ENCODE data around the gene LRRC15.

The LRRC15 gene

DNA sequence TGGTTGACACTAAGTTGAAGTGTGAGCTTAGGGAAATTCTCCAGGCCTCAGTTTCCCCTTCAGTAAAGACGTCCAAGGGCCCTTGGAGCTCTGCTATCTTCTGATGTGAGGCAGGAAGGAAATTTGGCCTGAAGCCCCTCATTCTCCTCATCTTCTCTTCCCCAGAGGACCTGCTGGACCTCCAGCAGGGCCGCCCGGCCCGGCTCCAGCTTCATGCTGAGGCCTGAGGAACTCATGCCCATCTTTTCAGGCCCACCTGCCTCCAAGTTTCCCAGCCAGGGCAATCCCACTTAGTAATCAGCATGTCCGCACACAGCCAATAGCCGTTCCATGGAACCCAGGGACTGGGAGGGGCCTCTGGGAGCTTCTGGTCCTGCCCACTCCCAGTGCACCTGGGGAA, 4.0 kb downstream of the LRRC15 start:
- Mint-ChIP-seq H3K4me1 (ENCODE audit: low read depth) (no peaks in the 10 kb centered on the region), H3K36me3 (ENCODE audit: low read depth) (no peaks in the 10 kb centered on the region), H3K4me3 (no peak overlapping the region), H3K9me3 (no peaks in the 10 kb centered on the region), H3K27ac (no peak overlapping the region), H3K27me3 (peaks cover 27% of the 10 kb centered on the region)
- intact Hi-C loops (cut with micrococcal nuclease), result no loop called here

- Mint-ChIP-seq H3K4me1 (ENCODE audit: low read depth) (no peaks in the 10 kb centered on the region), H3K27me3 (peaks cover 24% of the 10 kb centered on the region), H3K27ac (no peak overlapping the region), H3K4me3 (no peak overlapping the region), H3K9me3 (no peaks in the 10 kb centered on the region), H3K36me3 (ENCODE audit: low read depth) (no peaks in the 10 kb centered on the region)
- intact Hi-C loops (cut with micrococcal nuclease), result no loop called here
These were observed 4.7 kb downstream of the LRRC15 start for GRCh38 chr3:194364652-194365434.

- intact Hi-C loops (cut with micrococcal nuclease), result no loop called here
- no peaks in the 10 kb centered on the region for H3K36me3 Mint-ChIP-seq (ENCODE audit: low read depth)
- no peaks in the 10 kb centered on the region for H3K9me3 Mint-ChIP-seq
- no peak overlapping the region for H3K4me3 Mint-ChIP-seq
- H3K27ac Mint-ChIP-seq, result no peak overlapping the region
- no peaks in the 10 kb centered on the region for H3K4me1 Mint-ChIP-seq (ENCODE audit: low read depth)
- peaks cover 20% of the 10 kb centered on the region for H3K27me3 Mint-ChIP-seq
These were observed 5.3 kb downstream of the LRRC15 start for GRCh38 chr3:194364314-194364651.

DNA sequence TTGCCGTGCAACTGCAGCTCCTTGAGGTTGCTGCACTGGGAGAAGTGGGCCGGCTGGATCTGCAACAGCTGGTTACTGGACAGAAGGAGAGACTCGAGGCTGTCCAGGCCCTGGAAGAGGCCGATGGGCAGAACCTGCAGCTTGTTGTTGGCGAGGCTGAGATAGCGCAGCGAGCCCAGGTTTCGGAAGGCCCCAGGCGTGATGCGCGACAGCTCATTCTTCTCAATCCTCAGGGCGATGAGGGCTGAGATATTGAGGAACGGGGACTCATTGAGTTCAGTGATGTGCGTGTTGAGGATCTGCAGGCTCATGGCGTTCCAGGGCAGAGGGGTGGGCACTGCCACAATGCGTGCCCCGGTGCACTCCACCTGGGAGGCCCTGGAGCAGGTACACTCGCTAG, 9.0 kb downstream of the LRRC15 start:
- H3K27ac Mint-ChIP-seq, result no peak overlapping the region
- H3K4me1 Mint-ChIP-seq (ENCODE audit: low read depth), result no peaks in the 10 kb centered on the region
- H3K9me3 Mint-ChIP-seq, result no peaks in the 10 kb centered on the region
- H3K27me3 Mint-ChIP-seq, result peaks cover 15% of the 10 kb centered on the region
- H3K36me3 Mint-ChIP-seq (ENCODE audit: low read depth), result no peaks in the 10 kb centered on the region
- intact Hi-C loops (cut with micrococcal nuclease), result no loop called here
- H3K4me3 Mint-ChIP-seq, result no peak overlapping the region

GRCh38 chr3:194357681-194358080, 11.9 kb downstream of the LRRC15 start:
- Mint-ChIP-seq H3K36me3 (ENCODE audit: low read depth) (no peaks in the 10 kb centered on the region), H3K9me3 (no peaks in the 10 kb centered on the region), H3K4me3 (no peak overlapping the region), H3K27me3 (peaks cover 14% of the 10 kb centered on the region), H3K4me1 (ENCODE audit: low read depth) (no peaks in the 10 kb centered on the region), H3K27ac (no peak overlapping the region)
- intact Hi-C loops (cut with micrococcal nuclease), result no loop called here

GRCh38 chr3:194355379-194355778, 14.2 kb downstream of the LRRC15 start:
- intact Hi-C loops (cut with micrococcal nuclease), result no loop called here
- Mint-ChIP-seq H3K4me1 (ENCODE audit: low read depth) (no peaks in the 10 kb centered on the region), H3K9me3 (no peaks in the 10 kb centered on the region), H3K4me3 (no peak overlapping the region), H3K27ac (no peak overlapping the region), H3K27me3 (peaks cover 12% of the 10 kb centered on the region), H3K36me3 (ENCODE audit: low read depth) (no peaks in the 10 kb centered on the region)

DNA sequence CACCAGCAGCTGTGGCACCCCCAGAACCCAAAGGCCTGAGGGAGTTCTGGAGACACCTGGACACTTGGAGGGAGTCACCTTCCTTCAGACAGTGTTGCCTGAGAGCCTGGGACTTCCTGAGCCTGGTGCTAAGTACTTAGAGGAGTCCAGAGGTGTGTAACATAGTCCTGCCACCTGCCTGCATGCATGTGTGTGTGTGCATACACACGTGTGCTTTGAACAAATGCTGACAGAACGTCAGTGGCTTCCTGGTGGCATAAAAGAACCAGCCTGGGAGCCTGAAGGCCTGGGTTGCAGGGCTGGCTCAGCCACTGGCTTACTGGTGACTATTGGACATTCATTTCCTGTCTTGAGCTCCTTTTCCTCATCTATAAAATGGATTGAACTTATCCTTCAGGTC, 15.2 kb downstream of the LRRC15 start:
- intact Hi-C loops (cut with micrococcal nuclease), result no loop called here
- H3K27ac Mint-ChIP-seq, result no peak overlapping the region

DNA sequence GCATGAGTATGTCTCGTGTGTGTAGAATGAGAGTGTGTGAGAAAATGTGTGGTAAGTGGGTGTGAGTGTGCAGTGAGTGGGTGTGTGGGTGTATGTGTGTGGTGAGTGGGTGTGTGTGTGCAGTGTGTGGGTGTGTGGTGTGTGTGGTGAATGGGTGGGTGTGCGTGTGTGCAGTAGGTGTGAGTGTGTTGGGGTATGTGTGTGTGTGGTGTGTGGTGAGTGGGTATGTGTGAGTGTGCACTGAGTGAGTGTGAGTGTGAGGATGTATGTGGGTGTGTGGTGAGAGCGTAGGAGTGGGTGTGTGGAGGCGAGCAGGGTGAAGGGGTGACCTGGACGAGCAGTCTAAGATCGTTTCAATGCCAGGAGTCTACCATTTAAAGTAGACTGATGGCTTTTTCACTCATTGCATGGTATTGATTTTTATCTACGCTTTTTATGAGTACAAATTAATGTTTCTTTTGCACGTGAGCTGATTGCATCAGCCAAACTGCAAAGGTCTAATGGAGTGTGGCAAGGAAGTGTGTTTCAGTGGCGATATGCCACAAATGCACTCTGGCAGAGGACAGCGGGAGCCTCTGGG, 16.8 kb downstream of the LRRC15 start:
- Mint-ChIP-seq H3K4me1 (ENCODE audit: low read depth) (no peaks in the 10 kb centered on the region), H3K27me3 (no peaks in the 10 kb centered on the region), H3K4me3 (no peak overlapping the region), H3K27ac (no peak overlapping the region), H3K36me3 (ENCODE audit: low read depth) (no peaks in the 10 kb centered on the region), H3K9me3 (no peaks in the 10 kb centered on the region)
- intact Hi-C loops (cut with micrococcal nuclease), result no loop called here

More for the DNA sequence above, 15.2 kb downstream of the LRRC15 start:
- no peak overlapping the region for H3K4me3 Mint-ChIP-seq
- no peaks in the 10 kb centered on the region for H3K9me3 Mint-ChIP-seq
- H3K27me3 Mint-ChIP-seq, result peaks cover 8% of the 10 kb centered on the region
- no peaks in the 10 kb centered on the region for H3K36me3 Mint-ChIP-seq (ENCODE audit: low read depth)
- H3K4me1 Mint-ChIP-seq (ENCODE audit: low read depth), result no peaks in the 10 kb centered on the region

DNA sequence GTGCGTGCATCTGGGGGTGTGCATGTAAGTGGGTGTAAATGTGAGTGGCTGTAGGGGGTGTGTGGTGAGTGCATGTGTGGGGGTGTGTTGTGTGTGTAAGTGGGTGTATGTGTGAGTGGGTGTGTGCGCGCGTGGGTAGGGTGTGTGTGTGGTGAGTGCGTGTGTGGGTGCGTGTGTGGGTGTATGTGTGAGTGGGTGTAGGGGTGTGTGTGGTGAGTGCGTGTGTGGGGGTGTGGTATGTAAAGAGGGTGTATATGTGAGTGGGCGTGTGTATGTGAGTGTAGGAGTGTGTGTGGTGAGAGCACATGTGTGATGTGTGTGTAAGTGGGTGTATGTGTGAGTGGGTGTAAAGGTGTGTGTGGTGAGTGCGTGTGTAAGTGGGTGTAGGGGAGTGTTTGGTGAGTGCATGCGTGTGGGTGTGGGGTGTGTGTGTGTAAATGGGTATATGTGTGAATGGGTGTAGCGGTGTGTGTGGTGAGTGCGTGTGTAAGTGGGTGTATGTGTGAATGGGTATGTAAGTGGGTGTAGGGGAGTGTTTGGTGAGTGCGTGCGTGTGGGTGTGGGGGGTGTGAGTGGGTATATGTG, 17.5 kb downstream of the LRRC15 start:
- no peaks in the 10 kb centered on the region for H3K4me1 Mint-ChIP-seq (ENCODE audit: low read depth)
- no peaks in the 10 kb centered on the region for H3K9me3 Mint-ChIP-seq
- H3K4me3 Mint-ChIP-seq, result no peak overlapping the region
- H3K36me3 Mint-ChIP-seq (ENCODE audit: low read depth), result no peaks in the 10 kb centered on the region
- no peaks in the 10 kb centered on the region for H3K27me3 Mint-ChIP-seq
- intact Hi-C loops (cut with micrococcal nuclease), result no loop called here
- no peak overlapping the region for H3K27ac Mint-ChIP-seq

DNA sequence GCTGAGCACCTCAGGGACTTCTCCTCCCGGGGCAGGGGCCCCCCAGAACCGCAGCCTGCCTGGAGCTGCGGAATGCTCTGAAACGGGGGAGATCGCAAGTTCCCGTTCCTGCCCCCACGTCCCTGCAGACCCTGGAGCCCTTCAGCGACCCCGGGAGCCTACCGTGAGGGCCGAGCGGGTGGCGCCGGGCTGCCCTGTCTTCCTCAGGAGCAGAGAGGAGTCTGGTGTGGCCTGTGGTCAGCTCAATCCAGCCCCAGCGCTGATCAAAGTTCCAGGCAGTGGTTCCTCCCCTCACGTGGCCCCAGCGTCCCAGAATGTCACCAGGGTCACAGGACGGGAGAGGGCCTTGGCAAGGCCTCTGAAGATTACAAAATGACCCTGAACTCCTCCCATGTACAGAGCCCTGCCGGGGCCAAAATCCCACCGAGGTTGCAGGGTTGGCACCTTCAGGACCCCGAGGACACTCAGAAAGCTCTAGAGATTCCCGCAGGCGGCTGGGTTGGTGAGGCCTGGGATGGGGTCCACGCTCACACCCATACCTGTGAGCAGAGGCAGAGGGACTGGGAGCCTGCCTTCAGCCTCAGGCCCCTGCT, 18.4 kb downstream of the LRRC15 start, which contains the start of gene CPN2:
TSS of gene CPN2 (minus strand) at position 249 of the 593 bp plus-strand sequence. CDS start 8,626 bp downstream, outside the sequence.
- Mint-ChIP-seq H3K9me3 (no peaks in the 10 kb centered on the region), H3K4me3 (no peak within 1 kb of the TSS), H3K4me1 (ENCODE audit: low read depth) (no peaks in the 10 kb centered on the region), H3K27me3 (peaks cover 1% of the 10 kb centered on the region), H3K36me3 (ENCODE audit: low read depth) (no peaks in the 10 kb centered on the region), H3K27ac (no peak within 1 kb of the TSS)
- intact Hi-C loops (cut with micrococcal nuclease), result no loop called here

DNA sequence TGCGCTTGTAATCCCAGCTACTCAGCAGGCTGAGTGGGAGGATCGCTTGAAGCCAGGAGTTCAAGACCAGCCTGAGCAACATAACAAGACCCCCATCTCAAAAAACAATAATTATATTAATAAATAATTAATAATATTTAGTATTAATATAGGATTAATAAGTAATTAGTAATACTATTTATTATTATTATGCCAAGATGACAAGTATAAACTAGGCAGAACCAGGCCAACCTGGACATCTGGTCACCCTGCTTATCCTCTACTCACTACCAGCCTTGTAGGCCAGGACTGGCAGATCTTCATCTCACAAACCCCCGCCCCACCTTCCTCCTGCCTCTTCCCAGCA, 18.8 kb downstream of the LRRC15 start:
- H3K36me3 Mint-ChIP-seq (ENCODE audit: low read depth), result no peaks in the 10 kb centered on the region
- H3K4me1 Mint-ChIP-seq (ENCODE audit: low read depth), result no peaks in the 10 kb centered on the region
- no peaks in the 10 kb centered on the region for H3K9me3 Mint-ChIP-seq
- H3K27me3 Mint-ChIP-seq, result peaks cover 1% of the 10 kb centered on the region
- H3K27ac Mint-ChIP-seq, result no peak overlapping the region
- H3K4me3 Mint-ChIP-seq, result no peak overlapping the region
- intact Hi-C loops (cut with micrococcal nuclease), result no loop called here

- intact Hi-C loops (cut with micrococcal nuclease), result no loop called here
- H3K4me3 Mint-ChIP-seq, result no peak overlapping the region
- peaks cover 4% of the 10 kb centered on the region for H3K27me3 Mint-ChIP-seq
- H3K4me1 Mint-ChIP-seq (ENCODE audit: low read depth), result no peaks in the 10 kb centered on the region
- H3K36me3 Mint-ChIP-seq (ENCODE audit: low read depth), result no peaks in the 10 kb centered on the region
- H3K9me3 Mint-ChIP-seq, result no peaks in the 10 kb centered on the region
- no peak overlapping the region for H3K27ac Mint-ChIP-seq
These were observed 21.2 kb downstream of the LRRC15 start for GRCh38 chr3:194348354-194348753.

DNA sequence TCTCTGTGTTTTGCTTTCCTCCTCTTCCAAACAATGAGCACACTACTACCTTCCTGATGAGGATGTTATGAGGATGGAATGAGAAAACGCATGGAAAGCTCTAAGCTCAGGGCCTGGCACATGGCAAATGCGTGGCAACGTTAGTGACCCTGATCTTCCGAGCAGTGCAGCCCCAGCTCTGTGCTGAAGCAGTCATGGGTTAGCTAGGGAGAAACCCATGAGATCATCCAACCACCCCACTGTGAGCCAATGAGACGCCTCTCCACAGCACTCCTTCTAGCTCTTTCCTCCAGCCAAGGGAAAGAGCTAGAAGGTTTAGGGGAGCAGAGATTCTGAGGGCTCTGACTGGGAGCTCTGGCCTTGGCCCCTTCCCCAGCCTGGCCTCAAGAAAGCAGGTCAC, 22.9 kb downstream of the LRRC15 start:
- peaks cover 14% of the 10 kb centered on the region for H3K27me3 Mint-ChIP-seq
- intact Hi-C loops (cut with micrococcal nuclease), result no loop called here
- H3K27ac Mint-ChIP-seq, result no peak overlapping the region
- peaks cover 5% of the 10 kb centered on the region for H3K4me1 Mint-ChIP-seq (ENCODE audit: low read depth)
- H3K4me3 Mint-ChIP-seq, result no peak overlapping the region
- no peaks in the 10 kb centered on the region for H3K36me3 Mint-ChIP-seq (ENCODE audit: low read depth)
- H3K9me3 Mint-ChIP-seq, result no peaks in the 10 kb centered on the region

DNA sequence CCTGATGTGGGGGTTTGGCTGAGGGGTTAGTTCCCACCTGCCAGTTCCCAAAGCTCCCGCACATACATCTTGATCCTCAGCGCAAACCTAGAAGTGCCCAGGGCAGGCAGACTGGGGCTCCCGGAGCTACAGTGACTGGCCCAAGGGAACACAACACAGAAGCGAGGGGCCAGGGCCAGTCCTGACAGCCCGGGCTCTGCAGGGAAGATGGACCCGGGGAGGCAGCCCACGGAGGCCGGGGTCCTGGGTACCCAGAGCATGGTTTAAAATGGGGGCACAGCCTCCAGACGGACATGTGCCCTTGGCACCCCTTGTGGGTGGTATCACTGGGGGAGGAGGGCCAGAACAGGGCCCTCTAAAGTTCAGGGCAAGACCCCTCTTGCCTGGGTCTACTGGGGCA, 23.5 kb downstream of the LRRC15 start:
- no peaks in the 10 kb centered on the region for H3K9me3 Mint-ChIP-seq
- H3K36me3 Mint-ChIP-seq (ENCODE audit: low read depth), result no peaks in the 10 kb centered on the region
- peaks cover 18% of the 10 kb centered on the region for H3K27me3 Mint-ChIP-seq
- peaks cover 5% of the 10 kb centered on the region for H3K4me1 Mint-ChIP-seq (ENCODE audit: low read depth)
- intact Hi-C loops (cut with micrococcal nuclease), result no loop called here
- H3K27ac Mint-ChIP-seq, result no peak overlapping the region
- no peak overlapping the region for H3K4me3 Mint-ChIP-seq
